Measurements from ENCODE around the gene ATP6V1E1.
"Not testable (repeated sequence)": the region's sequence is repeated elsewhere in the genome, so short reads cannot be mapped to it uniquely, and the experiment has no call there.

Gene ATP6V1E1

DNA sequence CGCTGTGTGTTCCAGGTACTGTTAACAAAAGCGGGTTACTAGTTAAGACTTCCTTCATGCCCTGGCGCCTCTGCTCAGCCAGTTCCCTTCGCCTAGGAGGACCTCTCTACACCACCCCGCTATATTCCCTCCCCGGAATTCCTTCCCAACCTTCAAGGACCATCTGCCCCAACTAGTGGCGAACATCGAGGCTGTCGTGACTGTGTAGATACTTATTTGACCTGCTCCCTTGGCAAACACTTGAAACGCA lies 9.6 kb upstream of the ATP6V1E1 start:
- H3K36me3 ChIP-seq (ENCODE audit: insufficient read depth, low read length) = no peaks in the 10 kb centered on the region
- no peaks in the 10 kb centered on the region for H3F3A ChIP-seq (ENCODE audit: low read depth)
- H3K9me2 ChIP-seq (replicated peaks; ENCODE audit: low read depth, low read length) = no peaks in the 10 kb centered on the region
- TF ChIP-seq EZH2phosphoT487 (IDR thresholded peaks at IDR 0.05; ENCODE audit: borderline replicate concordance) = no peak
- no peaks in the 10 kb centered on the region for H3K27me3 ChIP-seq (ENCODE audit: insufficient read depth, low read length, poor library complexity, severe bottlenecking)
- no peaks in the 10 kb centered on the region for H4K20me1 ChIP-seq (ENCODE audit: insufficient read depth, low read length, poor library complexity, severe bottlenecking)
- peaks cover 26% of the 10 kb centered on the region for H3K79me2 ChIP-seq (ENCODE audit: insufficient read depth, low read length)
- peak overlapping the region; percentile 73 for H3K4me2 ChIP-seq (ENCODE audit: low read depth, low read length, poor library complexity, severe bottlenecking)
- peak overlapping the region; percentile 76 for H2AFZ ChIP-seq (ENCODE audit: low read length)
- peak overlapping the region; percentile 94 for H3K9ac ChIP-seq (ENCODE audit: low read depth, low read length, poor library complexity, severe bottlenecking)
- peak overlapping the region; percentile 90 for H3K4me3 ChIP-seq (ENCODE audit: low read length, poor library complexity, severe bottlenecking)
- H3K9me3 ChIP-seq (ENCODE audit: insufficient read depth, low read depth, low read length) = no peaks in the 10 kb centered on the region
- peaks cover 15% of the 10 kb centered on the region for H3K4me1 ChIP-seq (ENCODE audit: insufficient read depth, low read length, poor library complexity, severe bottlenecking)

DNA sequence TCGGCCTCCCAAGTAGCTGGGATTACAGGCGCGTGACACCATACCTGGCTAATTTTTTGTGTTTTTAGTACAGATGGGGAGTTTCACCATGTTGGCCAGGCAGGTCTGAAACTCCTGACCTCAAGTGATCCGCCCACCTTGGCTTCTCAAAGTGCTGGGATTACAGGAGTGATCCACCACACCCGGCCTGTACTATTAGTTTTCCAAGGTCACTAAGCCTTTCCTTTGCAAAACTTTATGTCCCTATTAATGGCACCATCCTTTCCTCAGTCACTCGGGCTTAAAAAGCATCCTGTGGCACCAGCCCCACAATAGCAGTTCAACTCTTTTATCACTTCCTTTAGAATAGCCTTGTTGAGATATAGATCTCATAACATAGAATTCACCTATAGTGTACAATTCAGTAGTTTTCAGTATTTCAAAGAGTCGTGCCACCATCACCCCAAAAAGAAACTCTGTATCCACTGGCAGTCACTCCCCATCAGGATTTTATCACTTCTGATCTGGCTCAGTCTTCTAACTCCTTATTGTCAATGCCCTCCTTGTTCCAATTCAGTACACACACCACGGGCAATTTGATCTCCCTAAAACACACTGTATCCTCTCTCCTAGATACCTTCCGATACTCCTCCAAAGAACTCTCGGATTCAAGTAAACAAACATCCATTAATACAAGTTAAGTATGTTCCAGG lies 9.1 kb upstream of the ATP6V1E1 start:
- Histone ChIP-seq H2AFZ (ENCODE audit: low read length) (peak overlapping the region; percentile 76), H3K27me3 (ENCODE audit: insufficient read depth, low read length, poor library complexity, severe bottlenecking) (no peaks in the 10 kb centered on the region), H3K9ac (ENCODE audit: low read depth, low read length, poor library complexity, severe bottlenecking) (peak overlapping the region; percentile 94), H3K4me1 (ENCODE audit: insufficient read depth, low read length, poor library complexity, severe bottlenecking) (peaks cover 15% of the 10 kb centered on the region), H3K4me2 (ENCODE audit: low read depth, low read length, poor library complexity, severe bottlenecking) (peak overlapping the region; percentile 73), H3F3A (ENCODE audit: low read depth) (no peaks in the 10 kb centered on the region), H3K4me3 (ENCODE audit: low read length, poor library complexity, severe bottlenecking) (peak overlapping the region; percentile 90), H4K20me1 (ENCODE audit: insufficient read depth, low read length, poor library complexity, severe bottlenecking) (no peaks in the 10 kb centered on the region), H3K36me3 (ENCODE audit: insufficient read depth, low read length) (no peaks in the 10 kb centered on the region), H3K9me2 (replicated peaks; ENCODE audit: low read depth, low read length) (no peaks in the 10 kb centered on the region), H3K9me3 (ENCODE audit: insufficient read depth, low read depth, low read length) (no peaks in the 10 kb centered on the region), H3K79me2 (ENCODE audit: insufficient read depth, low read length) (peaks cover 26% of the 10 kb centered on the region)
- TF ChIP-seq, protein P1, sequence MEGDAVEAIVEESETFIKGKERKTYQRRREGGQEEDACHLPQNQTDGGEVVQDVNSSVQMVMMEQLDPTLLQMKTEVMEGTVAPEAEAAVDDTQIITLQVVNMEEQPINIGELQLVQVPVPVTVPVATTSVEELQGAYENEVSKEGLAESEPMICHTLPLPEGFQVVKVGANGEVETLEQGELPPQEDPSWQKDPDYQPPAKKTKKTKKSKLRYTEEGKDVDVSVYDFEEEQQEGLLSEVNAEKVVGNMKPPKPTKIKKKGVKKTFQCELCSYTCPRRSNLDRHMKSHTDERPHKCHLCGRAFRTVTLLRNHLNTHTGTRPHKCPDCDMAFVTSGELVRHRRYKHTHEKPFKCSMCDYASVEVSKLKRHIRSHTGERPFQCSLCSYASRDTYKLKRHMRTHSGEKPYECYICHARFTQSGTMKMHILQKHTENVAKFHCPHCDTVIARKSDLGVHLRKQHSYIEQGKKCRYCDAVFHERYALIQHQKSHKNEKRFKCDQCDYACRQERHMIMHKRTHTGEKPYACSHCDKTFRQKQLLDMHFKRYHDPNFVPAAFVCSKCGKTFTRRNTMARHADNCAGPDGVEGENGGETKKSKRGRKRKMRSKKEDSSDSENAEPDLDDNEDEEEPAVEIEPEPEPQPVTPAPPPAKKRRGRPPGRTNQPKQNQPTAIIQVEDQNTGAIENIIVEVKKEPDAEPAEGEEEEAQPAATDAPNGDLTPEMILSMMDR (conservative IDR thresholded peaks at IDR 0.05; ENCODE audit: low read length) = no peak
- TF ChIP-seq EZH2phosphoT487 (IDR thresholded peaks at IDR 0.05; ENCODE audit: borderline replicate concordance) = no peak

DNA sequence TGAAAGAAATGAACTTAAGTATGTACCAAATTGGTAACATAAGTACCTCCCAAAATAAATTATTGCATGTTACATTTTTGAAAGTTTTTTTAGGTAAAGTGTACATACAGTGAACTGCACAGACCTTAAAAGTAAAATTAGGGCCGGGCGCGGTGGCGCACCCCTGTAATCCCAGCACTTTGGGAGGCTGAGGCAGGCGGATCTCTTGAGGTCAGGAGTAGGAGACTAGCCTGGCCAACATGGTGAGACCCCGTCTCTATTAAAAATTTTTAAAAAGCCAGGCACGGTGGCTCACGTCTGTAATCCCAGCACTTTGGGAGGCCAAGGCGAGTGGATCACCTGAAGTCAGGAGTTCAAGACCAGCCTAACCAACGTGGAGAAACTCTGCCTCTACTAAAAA lies 8.3 kb upstream of the ATP6V1E1 start:
- H3K9me3 ChIP-seq (ENCODE audit: insufficient read depth, low read depth, low read length); H3F3A ChIP-seq (ENCODE audit: low read depth); H3K9me2 ChIP-seq (replicated peaks; ENCODE audit: low read depth, low read length); H4K20me1 ChIP-seq (ENCODE audit: insufficient read depth, low read length, poor library complexity, severe bottlenecking); H3K9ac ChIP-seq (ENCODE audit: low read depth, low read length, poor library complexity, severe bottlenecking); H3K36me3 ChIP-seq (ENCODE audit: insufficient read depth, low read length); H2AFZ ChIP-seq (ENCODE audit: low read length); H3K4me3 ChIP-seq (ENCODE audit: low read length, poor library complexity, severe bottlenecking); H3K4me2 ChIP-seq (ENCODE audit: low read depth, low read length, poor library complexity, severe bottlenecking); H3K27me3 ChIP-seq (ENCODE audit: insufficient read depth, low read length, poor library complexity, severe bottlenecking): not testable (repeated sequence)
- Histone ChIP-seq H3K4me1 (ENCODE audit: insufficient read depth, low read length, poor library complexity, severe bottlenecking) (peaks cover 15% of the 10 kb centered on the region), H3K79me2 (ENCODE audit: insufficient read depth, low read length) (peaks cover 26% of the 10 kb centered on the region)

DNA sequence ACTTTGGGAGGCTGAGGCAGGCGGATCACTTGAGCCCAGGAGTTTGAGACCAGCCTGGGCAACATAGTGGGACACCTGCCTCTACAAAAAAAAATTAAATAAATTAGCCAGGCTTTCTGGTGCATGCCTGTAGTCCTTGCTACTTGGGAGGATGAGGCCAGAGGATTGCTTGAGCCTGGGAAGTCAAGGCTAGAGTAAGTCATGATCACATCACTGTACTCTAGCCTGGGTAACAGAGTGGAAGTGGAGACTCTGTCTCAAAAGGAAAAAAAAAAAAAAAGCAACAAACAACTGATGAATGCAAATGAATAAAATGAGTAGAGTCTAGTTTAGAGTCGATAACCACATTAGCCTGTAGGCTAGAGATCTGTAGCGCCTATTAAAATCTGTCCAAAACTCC lies 6.1 kb upstream of the ATP6V1E1 start:
- H3F3A ChIP-seq (ENCODE audit: low read depth) = no peaks in the 10 kb centered on the region
- peaks cover 13% of the 10 kb centered on the region for H3K4me1 ChIP-seq (ENCODE audit: insufficient read depth, low read length, poor library complexity, severe bottlenecking)
- no peaks in the 10 kb centered on the region for H4K20me1 ChIP-seq (ENCODE audit: insufficient read depth, low read length, poor library complexity, severe bottlenecking)
- H3K4me3 ChIP-seq (ENCODE audit: low read length, poor library complexity, severe bottlenecking) = no peak overlapping the region
- TF ChIP-seq, protein P1 (conservative IDR thresholded peaks at IDR 0.05; ENCODE audit: low read length) = no peak
- TF ChIP-seq EZH2phosphoT487 (IDR thresholded peaks at IDR 0.05; ENCODE audit: borderline replicate concordance) = no peak
- H3K9me3 ChIP-seq (ENCODE audit: insufficient read depth, low read depth, low read length) = no peaks in the 10 kb centered on the region
- H3K9ac ChIP-seq (ENCODE audit: low read depth, low read length, poor library complexity, severe bottlenecking) = no peak overlapping the region
- H3K36me3 ChIP-seq (ENCODE audit: insufficient read depth, low read length) = no peaks in the 10 kb centered on the region
- no peak overlapping the region for H3K4me2 ChIP-seq (ENCODE audit: low read depth, low read length, poor library complexity, severe bottlenecking)
- H2AFZ ChIP-seq (ENCODE audit: low read length) = no peak overlapping the region
- no peaks in the 10 kb centered on the region for H3K27me3 ChIP-seq (ENCODE audit: insufficient read depth, low read length, poor library complexity, severe bottlenecking)
- H3K9me2 ChIP-seq (replicated peaks; ENCODE audit: low read depth, low read length) = no peaks in the 10 kb centered on the region
- H3K79me2 ChIP-seq (ENCODE audit: insufficient read depth, low read length) = peaks cover 10% of the 10 kb centered on the region

All from Loucy (cell line).